IMR-90 (cell line): ENCODE results near the gene PTGER4. TPM values are rescaled to one million over a fixed set of nuclear protein-coding genes. Genes with fewer than 3 reads are reported as not detected.

Experiments
- ATAC-seq: fragments of 200-7000 bp; cut with Tn5 transposase; 2 replicates; pipeline ENCODE4 v1.9.1; 2020; ENCODE audit warnings: low read depth, mild to moderate bottlenecking, moderate library complexity
- BruUV-seq: library from RNA; stranded (reverse); fragments of 400-500 nt; replicated peaks from 2 replicates; lab custom pipeline; 2021; lab: Mats Ljungman, UMichigan
- CTCF ChIA-PET: fragments of 300-600 bp; formaldehyde crosslinking; extraction: SDS; loops from one replicate; lab custom pipeline; 2021; ENCODE audit warnings: antibody characterized with exemption; lab: Yijun Ruan, JAX
- POLR2A ChIA-PET: fragments of 300-600 bp; sonication (Branson Sonifier 250); formaldehyde crosslinking; loops from one replicate; lab custom pipeline; 2022; ENCODE audit warnings: antibody characterized with exemption; ENCODE audit not compliant: unreplicated experiment; lab: Charles Lee
- DNase-seq: peaks from one replicate; pipeline ENCODE4 v3.0.0; 2013
- H2AFZ ChIP-seq: replicated peaks from 2 replicates; pipeline ENCODE3; 2013; ENCODE audit warnings: low read length, mild to moderate bottlenecking; ENCODE audit not compliant: poor library complexity
- H2AK5ac ChIP-seq: 2 replicates; pipeline ENCODE4 v1.6.1; 2013; ENCODE audit warnings: low read depth, low read length, inconsistent platforms
- H2AK9ac ChIP-seq: replicated peaks from 2 replicates; pipeline ENCODE3; 2013; ENCODE audit warnings: mild to moderate bottlenecking, low read depth, low read length, moderate library complexity; ENCODE audit not compliant: poor library complexity
- H2BK120ac ChIP-seq: 2 replicates; pipeline ENCODE4 v1.6.1; 2013; ENCODE audit warnings: low read depth, low read length, inconsistent platforms
- H2BK15ac ChIP-seq: 3 replicates; pipeline ENCODE4 v1.6.1; 2013; ENCODE audit warnings: low read depth, low read length, inconsistent platforms
- H2BK20ac ChIP-seq: 2 replicates; pipeline ENCODE4 v1.6.1; 2013; ENCODE audit warnings: low read depth, mild to moderate bottlenecking, inconsistent platforms, low read length, moderate library complexity
- H2BK5ac ChIP-seq: 2 replicates; pipeline ENCODE4 v1.6.1; 2013; ENCODE audit warnings: mild to moderate bottlenecking, low read depth, low read length, inconsistent platforms; ENCODE audit not compliant: poor library complexity, severe bottlenecking
- H3K14ac ChIP-seq: replicated peaks from 2 replicates; pipeline ENCODE4 v1.6.1; 2013; ENCODE audit warnings: low read depth, low read length, inconsistent platforms
- H3K18ac ChIP-seq: 2 replicates; pipeline ENCODE4 v1.6.1; 2013; ENCODE audit warnings: low read depth, low read length, control low read depth
- H3K23ac ChIP-seq: 2 replicates; pipeline ENCODE4 v1.6.1; 2013; ENCODE audit warnings: low read depth, low read length, inconsistent platforms
- H3K27ac ChIP-seq: 2 replicates; pipeline ENCODE4 v1.5.1; 2013; ENCODE audit warnings: mild to moderate bottlenecking, control low read depth, low read length; ENCODE audit not compliant: insufficient read depth
- H3K27me3 ChIP-seq: 2 replicates; pipeline ENCODE4 v1.6.1; 2013; ENCODE audit warnings: low read length; ENCODE audit not compliant: control insufficient read depth, insufficient read depth
- H3K36me3 ChIP-seq: 2 replicates; pipeline ENCODE4 v1.6.1; 2013; ENCODE audit warnings: low read length, mixed read lengths; ENCODE audit not compliant: control insufficient read depth, insufficient read depth
- H3K4ac ChIP-seq: 2 replicates; pipeline ENCODE4 v1.6.1; 2013; ENCODE audit warnings: low read depth, low read length, inconsistent platforms
- H3K4me1 ChIP-seq: 2 replicates; pipeline ENCODE4 v1.6.1; 2013; ENCODE audit warnings: low read length, mixed read lengths; ENCODE audit not compliant: control insufficient read depth, insufficient read depth
- H3K4me2 ChIP-seq: 2 replicates; pipeline ENCODE4 v1.6.1; 2013; ENCODE audit warnings: low read depth, mild to moderate bottlenecking, control low read depth, low read length, moderate library complexity
- H3K4me3 ChIP-seq: 2 replicates; pipeline ENCODE4 v1.5.1; 2013; ENCODE audit warnings: low read depth, mild to moderate bottlenecking, control low read depth, low read length, moderate library complexity; ENCODE audit not compliant: insufficient read depth
- H3K56ac ChIP-seq: 2 replicates; pipeline ENCODE4 v1.6.1; 2013; ENCODE audit warnings: low read length, inconsistent platforms; ENCODE audit not compliant: insufficient read depth; ENCODE audit errors: extremely low read depth
- H3K79me1 ChIP-seq, 2 experiments: 2 replicates each; pipeline ENCODE4 v1.6.1; 2013; ENCODE audit warnings: low read length in 2 of 2, inconsistent platforms in 1 of 2, low read depth in 1 of 2
- H3K9ac ChIP-seq: 2 replicates; pipeline ENCODE4 v1.6.1; 2013; ENCODE audit warnings: low read depth, low read length, control low read depth
- H3K9me1 ChIP-seq: 2 replicates; pipeline ENCODE4 v1.6.1; 2013; ENCODE audit warnings: low read length, inconsistent platforms; ENCODE audit not compliant: insufficient read depth
- H3K9me3 ChIP-seq: 2 replicates; pipeline ENCODE4 v1.6.1; 2013; ENCODE audit warnings: low read length; ENCODE audit not compliant: control insufficient read depth, insufficient read depth
- H4K20me1 ChIP-seq: 2 replicates; pipeline ENCODE4 v1.6.1; 2013; ENCODE audit warnings: low read length, inconsistent platforms; ENCODE audit not compliant: insufficient read depth
- H4K5ac ChIP-seq: 2 replicates; pipeline ENCODE4 v1.6.1; 2013; ENCODE audit warnings: mild to moderate bottlenecking, low read depth, low read length, control low read depth
- H4K8ac ChIP-seq, 2 experiments: 2 replicates each; pipeline ENCODE4 v1.6.1; 2013; ENCODE audit warnings: low read depth in 2 of 2, low read length in 2 of 2, control low read depth in 1 of 2, inconsistent platforms in 1 of 2
- H4K91ac ChIP-seq: 2 replicates; pipeline ENCODE4 v1.6.1; 2013; ENCODE audit warnings: low read depth, low read length, inconsistent platforms; ENCODE audit not compliant: insufficient read depth
- BHLHE40 ChIP-seq: fragments of 150-350 bp; IDR thresholded peaks from 2 replicates; pipeline ENCODE4 v1.6.1; 2016; ENCODE audit warnings: mild to moderate bottlenecking, low read depth, low read length
- FOS ChIP-seq: fragments of 150-350 bp; IDR thresholded peaks from 2 replicates; pipeline ENCODE4 v1.6.1; 2016; ENCODE audit warnings: low read depth, low read length
- MAZ ChIP-seq: IDR thresholded peaks from 2 replicates; pipeline ENCODE4 v1.6.1; 2012; ENCODE audit warnings: low read depth, mild to moderate bottlenecking, low read length, improper control_type of control experiment, moderate library complexity, borderline replicate concordance
- MXI1 ChIP-seq: IDR thresholded peaks from 2 replicates; pipeline ENCODE4 v1.6.1; 2012; ENCODE audit warnings: low read depth, mild to moderate bottlenecking, low read length, moderate library complexity, borderline replicate concordance
- NFE2L2 ChIP-seq: fragments of 150-350 bp; IDR thresholded peaks from 2 replicates; pipeline ENCODE4 v1.6.1; 2016; ENCODE audit warnings: low read depth, mild to moderate bottlenecking, low read length
- RAD21 ChIP-seq: IDR thresholded peaks from 2 replicates; pipeline ENCODE4 v1.6.1; 2012; ENCODE audit warnings: low read length, improper control_type of control experiment
- RCOR1 ChIP-seq: IDR thresholded peaks from 2 replicates; pipeline ENCODE4 v1.6.1; 2012; ENCODE audit warnings: mild to moderate bottlenecking, low read length, improper control_type of control experiment; ENCODE audit not compliant: insufficient replicate concordance
- WGBS, 2 experiments: methylation state at CpG; one replicate each; pipeline versions ENCODE4 v1.1.5 to v1.1.7; 2013; ENCODE audit warnings: missing lambda C conversion rate in 2 of 2; ENCODE audit not compliant: insufficient read length in 1 of 2; ENCODE audit errors: extremely low coverage in 2 of 2; 5-methylcytosine and 5-hydroxymethylcytosine counted together
- dilution Hi-C: fragments of 300-500 bp; cut with HindIII; formaldehyde crosslinking; loops from one replicate; pipeline ENCODE4 v1.14.3; 2018; ENCODE audit warnings: low sequenced_read_pairs; ENCODE audit not compliant: unreplicated experiment
- in situ Hi-C: fragments of 300-500 bp; cut with MboI; formaldehyde crosslinking; loops from 3 replicates; pipeline ENCODE4 v1.14.3; 2019; ENCODE audit warnings: low sequenced_read_pairs, inconsistent platforms, mixed read lengths
- intact Hi-C: fragments of 100-400 bp; cut with micrococcal nuclease; formaldehyde crosslinking; loops from 2 replicates; pipeline ENCODE4 v1.10.0; 2022
- polyA plus RNA-seq, 3 experiments: library from polyadenylated mRNA; depleted of rRNA; stranded (reverse); fragments of >200 nt; gene quantifications; 2 replicates each; pipeline ENCODE4 v1.2.3, GENCODE V29; 2012; ENCODE audit warnings: low replicate concordance in 1 of 3
- total RNA-seq: library from RNA; depleted of rRNA; stranded (reverse); fragments of >200 nt; gene quantifications from 2 replicates; pipeline ENCODE4 v1.2.3, GENCODE V29; 2012

Gene PTGER4
- total and polyA plus RNA-seq, 2 of the 4 experiments (the other 2 are of a cell fraction): 7.9 to 10.1 TPM

- TF ChIP-seq BHLHE40: no peak
These were observed 27.1 kb upstream of the PTGER4 start (continued) for GRCh38 chr5:40652441-40653220.

GRCh38 chr5:40653221-40654022 is 26.3 kb upstream of the PTGER4 start:
- no peak for ATAC-seq
- Histone ChIP-seq H3K9me1 (peaks cover 4% of the 10 kb centered on the region; the same call in 1 of the 2 replicates), H2BK20ac (no peak overlapping the region), H2BK120ac (no peak overlapping the region), H3K4ac (no peak overlapping the region), H3K18ac (no peak overlapping the region), H4K5ac (no peak overlapping the region), H4K8ac (no peak overlapping the region), H3K79me1 (no peaks in the 10 kb centered on the region), H3K23ac (no peak overlapping the region), H2AK5ac (no peak overlapping the region), H3K4me1 (no peaks in the 10 kb centered on the region), H2BK5ac (no peak overlapping the region), H3K56ac (no peak overlapping the region), H2AK9ac (no peak overlapping the region), H3K4me2 (no peak overlapping the region), H4K20me1 (no peaks in the 10 kb centered on the region), H4K91ac (no peak overlapping the region), H3K4me3 (no peak overlapping the region), H2AFZ (no peak overlapping the region), H2BK15ac (no peak overlapping the region), H3K9ac (no peak overlapping the region), H3K27me3 (no peaks in the 10 kb centered on the region), H3K9me3 (no peaks in the 10 kb centered on the region), H3K14ac (0 out of 2 replicates have a peak overlapping the region, but pooled peaks have one; percentile 8), H3K36me3 (no peaks in the 10 kb centered on the region), H3K27ac (no peak overlapping the region)
- dilution Hi-C loops (no loop called here), intact Hi-C loops (no loop called here), in situ Hi-C loops (no loop called here)
- WGBS, 2 experiments: no CpG with 5 or more reads among the region's 4 CpGs
- BruUV-seq: no TSS peak
- no peak for DNase-seq
- TF ChIP-seq MXI1: no peak
- no peak for TF ChIP-seq NFE2L2
- TF ChIP-seq MAZ: no peak
- TF ChIP-seq RCOR1: no peak
- TF ChIP-seq RAD21: no peak
- no peak for TF ChIP-seq FOS
- no peak for TF ChIP-seq BHLHE40
- POLR2A ChIA-PET: no interaction called here
- CTCF ChIA-PET: interaction anchor here (1.2 to 1.5 kb wide), 2 partner anchors 12 to 35 kb away, joined by 3 read pairs; no protein-coding TSS in a partner anchor
